NOMO-1 treated with DMSO at 0.1 percent for 48 hours (cell line): Measurements from ENCODE around the gene CRB3.

Experiments
- DNase-seq: peaks from one replicate; lab custom pipeline; 2025; ENCODE audit not compliant: unreplicated experiment; lab: John Stamatoyannopoulos, UW

The CRB3 gene

DNA sequence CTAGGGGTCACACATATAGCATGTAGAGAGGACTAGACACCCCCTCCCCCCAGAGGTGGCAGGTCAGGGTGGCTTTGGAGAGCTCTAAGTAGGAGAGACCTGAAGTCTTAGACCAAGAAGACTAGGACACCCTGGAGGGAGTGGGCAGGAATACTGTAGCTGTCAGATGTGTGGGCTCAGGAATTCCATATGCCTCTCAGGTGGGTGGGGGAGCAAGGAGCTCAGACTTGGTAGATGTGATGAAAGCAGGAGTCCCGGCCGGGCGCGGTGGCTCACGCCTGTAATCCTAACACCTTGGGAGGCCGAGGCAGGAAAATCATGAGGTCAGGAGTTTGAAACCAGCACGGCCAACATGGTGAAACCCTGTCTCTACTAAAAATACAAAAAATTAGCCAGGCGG is 1.6 kb downstream of the CRB3 start:
- no peak for DNase-seq

DNA sequence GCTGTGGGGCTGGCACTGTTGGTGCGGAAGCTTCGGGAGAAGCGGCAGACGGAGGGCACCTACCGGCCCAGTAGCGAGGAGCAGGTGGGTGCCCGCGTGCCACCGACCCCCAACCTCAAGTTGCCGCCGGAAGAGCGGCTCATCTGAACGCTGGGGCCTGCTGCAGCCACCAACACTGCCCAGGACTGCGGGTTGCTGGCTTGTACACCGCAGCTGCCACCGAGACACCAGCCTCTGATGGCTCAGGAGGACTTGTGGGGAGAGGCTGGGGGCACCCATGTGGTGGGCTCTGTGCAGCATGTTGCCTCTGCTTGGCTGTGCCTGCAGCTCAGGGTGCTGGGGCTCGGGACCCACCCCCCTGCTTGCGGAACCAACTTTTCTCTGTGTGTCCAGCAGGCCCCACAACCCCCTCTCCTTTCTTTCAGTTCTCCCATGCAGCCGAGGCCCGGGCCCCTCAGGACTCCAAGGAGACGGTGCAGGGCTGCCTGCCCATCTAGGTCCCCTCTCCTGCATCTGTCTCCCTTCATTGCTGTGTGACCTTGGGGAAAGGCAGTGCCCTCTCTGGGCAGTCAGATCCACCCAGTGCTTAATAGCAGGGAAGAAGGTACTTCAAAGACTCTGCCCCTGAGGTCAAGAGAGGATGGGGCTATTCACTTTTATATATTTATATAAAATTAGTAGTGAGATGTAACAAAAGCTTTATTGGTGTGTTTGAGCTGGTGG is 2.6 kb downstream of the CRB3 start:
- DNase-seq = no peak

DNA sequence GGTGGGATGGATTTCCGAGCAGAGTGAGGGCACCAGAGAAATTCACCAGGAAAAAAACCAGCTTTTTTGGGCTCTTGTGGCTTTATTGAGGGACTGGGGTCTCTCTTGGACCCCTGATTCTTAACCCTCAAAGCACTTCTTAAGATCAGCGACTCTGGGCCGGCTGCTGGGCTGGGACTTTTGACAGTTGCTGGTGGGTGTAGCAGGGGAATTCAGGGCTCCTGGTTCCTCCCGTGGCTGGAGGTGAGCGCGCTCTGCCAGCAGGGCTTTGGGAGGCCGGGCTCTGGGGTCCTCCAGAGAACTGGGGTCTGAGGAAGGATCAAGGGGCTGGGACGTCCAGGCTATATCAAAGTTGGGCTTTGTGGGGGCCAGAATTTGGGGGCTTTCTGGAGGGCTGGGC is 3.3 kb downstream of the CRB3 start:
- no peak for DNase-seq

- no peak for DNase-seq
These were observed 6.1 kb downstream of the CRB3 start for GRCh38 chr19:6470173-6470572.

GRCh38 chr19:6471076-6471475 is 7.0 kb downstream of the CRB3 start:
- no peak for DNase-seq

- no peak for DNase-seq
These were observed 8.6 kb downstream of the CRB3 start for GRCh38 chr19:6472713-6473112.

- DNase-seq = no peak
These were observed 9.6 kb downstream of the CRB3 start for GRCh38 chr19:6473647-6474046.

DNA sequence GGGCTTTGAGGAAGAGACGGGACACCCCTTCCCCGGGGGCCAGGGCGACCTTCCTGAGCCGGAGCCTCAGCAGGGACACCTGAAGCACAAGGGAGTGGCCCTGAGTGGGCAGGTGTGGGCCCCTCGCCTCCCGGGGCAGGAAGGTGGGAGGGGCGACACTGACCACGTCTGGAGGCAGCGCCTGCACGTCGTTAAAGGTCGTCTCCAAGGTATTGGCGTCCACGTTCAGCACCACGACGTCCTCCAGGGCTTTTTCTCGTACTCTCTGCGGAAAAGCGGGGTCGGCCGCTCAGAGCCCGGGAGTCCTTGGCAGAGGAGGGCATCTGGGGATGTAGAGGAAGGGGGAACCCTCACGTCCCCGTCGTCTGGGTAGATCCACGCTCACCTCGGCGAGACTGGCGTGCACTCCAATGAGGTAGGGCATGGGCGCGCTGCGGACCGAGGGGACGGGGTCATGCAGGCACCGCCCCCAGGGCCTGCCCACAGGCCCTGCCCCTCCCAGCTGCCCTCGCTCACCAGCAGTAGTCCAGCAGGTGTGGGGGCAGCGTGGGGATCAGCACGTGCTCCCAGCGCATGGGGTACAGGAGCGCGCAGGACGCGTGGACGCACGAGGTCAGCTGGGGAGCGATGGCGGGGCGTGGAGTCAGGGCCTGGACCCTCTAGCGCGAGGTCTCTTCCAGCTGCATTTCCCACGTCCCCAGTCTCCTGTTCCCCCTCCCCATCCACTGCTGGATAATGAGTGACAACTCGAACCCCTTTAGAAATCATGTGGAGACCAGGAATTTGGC is 11.4 kb downstream of the CRB3 start:
- DNase-seq = no peak

- DNase-seq = no peak
These were observed 12.3 kb downstream of the CRB3 start for GRCh38 chr19:6476155-6476895.

DNA sequence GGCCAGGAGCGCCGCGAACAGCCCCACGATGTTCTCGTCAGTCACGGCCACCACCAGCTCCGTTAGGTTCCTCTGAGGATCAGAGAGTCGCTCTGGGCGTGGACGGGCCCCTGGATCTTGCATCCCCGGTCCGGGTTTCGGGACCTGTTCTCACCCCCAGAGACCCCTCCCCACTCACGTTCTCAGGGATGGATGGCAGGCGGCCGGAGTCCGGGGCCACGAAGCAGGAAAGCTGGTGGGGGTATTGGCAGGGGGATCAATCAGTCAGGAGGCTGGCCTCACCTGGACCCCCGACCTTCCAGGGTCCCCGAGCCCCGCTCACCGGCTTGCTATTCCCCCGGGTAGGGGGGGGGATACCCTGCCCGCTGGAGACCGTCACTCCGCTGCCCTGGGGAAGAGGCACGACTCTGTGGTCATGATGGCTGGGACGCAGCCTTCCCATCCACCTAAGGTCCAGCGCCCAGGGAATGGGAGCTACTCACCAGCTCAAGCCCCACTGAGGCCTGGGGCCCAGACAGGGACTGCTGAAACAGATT is 12.9 kb downstream of the CRB3 start:
- DNase-seq = no peak

GRCh38 chr19:6478815-6479214 is 14.7 kb downstream of the CRB3 start:
- no peak for DNase-seq

- no peak for DNase-seq
These were observed 15.8 kb downstream of the CRB3 start for GRCh38 chr19:6479836-6480398.

DNA sequence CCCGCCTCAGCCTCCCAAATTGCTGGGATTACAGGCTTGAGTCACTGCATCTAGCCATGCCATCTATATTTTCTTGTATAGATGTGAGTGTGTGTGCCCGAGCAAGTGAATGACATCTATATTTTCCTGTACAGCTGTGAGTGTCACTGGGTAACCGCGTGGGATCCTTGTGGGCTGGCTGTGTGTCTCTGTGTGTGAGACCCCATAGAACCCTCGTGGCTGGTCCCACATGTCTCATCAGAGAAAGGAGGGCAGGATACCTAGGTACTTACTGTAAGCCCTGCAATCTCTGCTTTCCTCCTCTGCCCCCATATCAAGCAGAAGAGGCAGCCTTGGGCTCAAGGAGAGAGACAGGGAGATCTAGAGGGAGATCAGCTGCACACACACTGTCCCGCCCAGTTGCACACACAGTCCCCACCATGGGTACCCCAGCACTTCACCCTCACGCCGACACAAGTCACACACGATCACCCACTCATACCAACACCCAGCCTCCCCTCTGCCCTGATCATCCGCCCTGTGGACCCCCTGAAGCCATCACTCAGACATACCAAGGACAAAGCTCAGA is 16.9 kb downstream of the CRB3 start:
- DNase-seq = no peak

GRCh38 chr19:6481541-6482342 is 17.7 kb downstream of the CRB3 start, which contains the start of gene DENND1C:
TSS of gene DENND1C (minus strand) at chr19:6481787. CDS start at chr19:6481695, 92 bp downstream.
- DNase-seq = peak; percentile 60

DNA sequence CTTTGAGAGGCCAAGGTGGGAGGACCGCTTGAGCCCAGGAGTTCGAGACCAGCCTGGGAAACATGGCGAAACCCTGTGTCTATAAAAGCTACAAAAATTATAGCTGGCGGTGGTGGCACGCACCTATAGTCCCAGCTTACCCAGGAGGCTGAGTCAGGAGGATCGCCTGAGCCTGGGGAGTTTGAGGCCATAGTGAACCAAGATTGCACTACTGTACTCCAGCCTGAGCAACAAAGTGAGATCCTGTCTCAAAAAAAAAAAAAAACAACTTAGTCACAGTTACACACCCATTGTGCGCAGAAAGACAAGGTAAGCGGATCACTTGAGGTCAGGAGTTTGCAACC is 18.2 kb downstream of the CRB3 start:
- no peak for DNase-seq

GRCh38 chr19:6483235-6483634 is 19.2 kb downstream of the CRB3 start:
- DNase-seq = no peak

DNA sequence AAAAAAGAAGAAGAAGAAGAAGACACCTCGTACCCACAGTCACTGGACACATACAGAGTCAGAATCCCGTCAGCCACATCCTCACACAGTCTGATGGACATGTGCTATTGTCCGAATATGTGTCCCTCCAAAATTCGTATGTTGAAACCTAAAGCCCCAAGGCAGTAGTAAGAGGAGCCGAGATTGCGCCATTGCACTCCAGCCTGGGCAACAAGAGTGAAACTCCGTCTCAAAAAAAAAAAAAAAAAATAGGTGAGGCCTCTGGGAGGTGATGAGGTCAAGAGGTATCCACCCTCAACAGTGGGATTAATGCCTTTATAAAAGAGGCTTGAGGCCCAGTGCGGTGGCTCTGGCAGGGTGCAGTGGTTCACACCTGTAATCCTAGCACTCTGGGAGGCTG is 20.2 kb downstream of the CRB3 start:
- no peak for DNase-seq

GRCh38 chr19:6484831-6485230 is 20.8 kb downstream of the CRB3 start:
- DNase-seq = no peak

- peak; percentile 31 for DNase-seq
These were observed 25.4 kb downstream of the CRB3 start for GRCh38 chr19:6489278-6490061.
